Chondrocyte (in vitro differentiated cells): Measurements from ENCODE around the gene HAVCR2. TPM values are rescaled to one million over a fixed set of nuclear protein-coding genes. Genes with fewer than 3 reads are reported as not detected.
A peak's percentile ranks its signal among the peaks of the same experiment; 100 is the strongest.
"Not testable (repeated sequence)": the region's sequence is repeated elsewhere in the genome, so short reads cannot be mapped to it uniquely, and the experiment has no call there.

ENCODE experiments used
- DNase-seq: peaks from one replicate; pipeline ENCODE4 v3.0.0; 2021; ENCODE audit warnings: mixed read lengths, low spot score
- H3K27ac Mint-ChIP-seq: one replicate; pipeline ENCODE4 v1.8.0; 2021; ENCODE audit warnings: mild to moderate bottlenecking, moderate library complexity, mixed read lengths; ENCODE audit not compliant: unreplicated experiment
- H3K27me3 Mint-ChIP-seq: 2 replicates; pipeline ENCODE4 v1.8.0; 2021; ENCODE audit warnings: low read depth, mixed read lengths
- H3K36me3 Mint-ChIP-seq: 2 replicates; pipeline ENCODE4 v1.8.0; 2021; ENCODE audit warnings: low read depth, mixed read lengths
- H3K4me1 Mint-ChIP-seq: 2 replicates; pipeline ENCODE4 v1.8.0; 2021; ENCODE audit warnings: low read depth, mild to moderate bottlenecking, mixed read lengths
- H3K4me3 Mint-ChIP-seq: one replicate; pipeline ENCODE4 v1.8.0; 2021; ENCODE audit warnings: mild to moderate bottlenecking, moderate library complexity, mixed read lengths; ENCODE audit not compliant: unreplicated experiment
- H3K9me3 Mint-ChIP-seq: 2 replicates; pipeline ENCODE4 v1.8.0; 2021; ENCODE audit warnings: low read depth, mixed read lengths
- CTCF ChIP-seq: fragments of 200-600 bp; sonication (generic); IDR thresholded peaks from 2 replicates; pipeline ENCODE4 v1.5.0; 2021; ENCODE audit warnings: antibody characterized with exemption, mild to moderate bottlenecking, moderate library complexity
- total RNA-seq: library from RNA; stranded (reverse); gene quantifications from 3 replicates; pipeline ENCODE4 v1.2.1, GENCODE V29; 2021

Gene HAVCR2
- total RNA-seq, 1 donor from 2014 or later, result 0.35 TPM

GRCh38 chr5:157051604-157052245, 57.1 kb downstream of the HAVCR2 start:
- Mint-ChIP-seq H3K4me3 (no peak overlapping the region), H3K27ac (no peak overlapping the region), H3K27me3 (no peaks in the 10 kb centered on the region), H3K4me1 (peaks cover 7% of the 10 kb centered on the region), H3K9me3 (no peaks in the 10 kb centered on the region), H3K36me3 (no peaks in the 10 kb centered on the region)
- no peak for DNase-seq
- no peak for TF ChIP-seq CTCF

- no peak for DNase-seq
- Mint-ChIP-seq H3K27ac (peak overlapping the region; percentile 5), H3K27me3 (no peaks in the 10 kb centered on the region), H3K36me3 (no peaks in the 10 kb centered on the region), H3K4me1 (peaks cover 7% of the 10 kb centered on the region), H3K9me3 (no peaks in the 10 kb centered on the region), H3K4me3 (no peak overlapping the region)
- TF ChIP-seq CTCF, result no peak
These were observed 58.8 kb downstream of the HAVCR2 start for GRCh38 chr5:157050050-157050449.

GRCh38 chr5:157049605-157050004, 59.2 kb downstream of the HAVCR2 start:
- Mint-ChIP-seq H3K27ac (peak overlapping the region; percentile 5), H3K36me3 (no peaks in the 10 kb centered on the region), H3K4me3 (no peak overlapping the region), H3K4me1 (peaks cover 7% of the 10 kb centered on the region), H3K27me3 (no peaks in the 10 kb centered on the region), H3K9me3 (no peaks in the 10 kb centered on the region)
- no peak for TF ChIP-seq CTCF
- DNase-seq, result no peak

- H3K27me3 Mint-ChIP-seq, result no peaks in the 10 kb centered on the region
- no peak for TF ChIP-seq CTCF
- peaks cover 7% of the 10 kb centered on the region for H3K4me1 Mint-ChIP-seq
- no peaks in the 10 kb centered on the region for H3K36me3 Mint-ChIP-seq
- H3K4me3 Mint-ChIP-seq, result no peak overlapping the region
- no peak for DNase-seq
- H3K9me3 Mint-ChIP-seq, result no peaks in the 10 kb centered on the region
- no peak overlapping the region for H3K27ac Mint-ChIP-seq
These were observed 60.9 kb downstream of the HAVCR2 start for GRCh38 chr5:157047898-157048297.

GRCh38 chr5:157047016-157047415, 61.8 kb downstream of the HAVCR2 start:
- not testable (repeated sequence) for H3K36me3 Mint-ChIP-seq, H3K27ac Mint-ChIP-seq, DNase-seq, H3K4me3 Mint-ChIP-seq, H3K27me3 Mint-ChIP-seq, H3K4me1 Mint-ChIP-seq, H3K9me3 Mint-ChIP-seq

- Mint-ChIP-seq H3K4me3 (no peak overlapping the region), H3K36me3 (no peaks in the 10 kb centered on the region), H3K27ac (no peak overlapping the region), H3K27me3 (no peaks in the 10 kb centered on the region), H3K9me3 (no peaks in the 10 kb centered on the region), H3K4me1 (peaks cover 7% of the 10 kb centered on the region)
- DNase-seq, result no peak
- no peak for TF ChIP-seq CTCF
These were observed 62.8 kb downstream of the HAVCR2 start for GRCh38 chr5:157046041-157046440.
